Activated CD4-positive, alpha-beta T cell treated with anti-CD3 and anti-CD28 coated beads, Interleukin-2, amount 10 ng/mL, durations not matched to agents 7 days and 5 days (primary cell): Measurements from ENCODE around the gene ASIC4. TPM values are rescaled to one million over a fixed set of nuclear protein-coding genes. Genes with fewer than 3 reads are reported as not detected.
A peak's percentile ranks its signal among the peaks of the same experiment; 100 is the strongest.

Experiments used
- CTCF ChIA-PET: fragments of 350-600 bp; sonication (Branson Sonifier 250); formaldehyde crosslinking; loops from one replicate; lab custom pipeline; 2021; ENCODE audit warnings: antibody characterized with exemption; lab: Charles Lee
- POLR2A ChIA-PET: fragments of 350-600 bp; sonication (Branson Sonifier 250); formaldehyde crosslinking; loops from one replicate; lab custom pipeline; 2021; ENCODE audit warnings: antibody characterized with exemption; lab: Charles Lee
- DNase-seq: peaks from one replicate; pipeline ENCODE4 v3.0.0-alpha.2; 2020
- H3K27ac Mint-ChIP-seq: one replicate; pipeline ENCODE4 v1.8.0; 2021; ENCODE audit warnings: mild to moderate bottlenecking, moderate library complexity, mixed read lengths
- H3K27me3 Mint-ChIP-seq: one replicate; pipeline ENCODE4 v1.8.0; 2021; ENCODE audit warnings: mixed read lengths
- H3K36me3 Mint-ChIP-seq: one replicate; pipeline ENCODE4 v1.8.0; 2021; ENCODE audit warnings: low read depth, mixed read lengths
- H3K4me1 Mint-ChIP-seq: one replicate; pipeline ENCODE4 v1.8.0; 2021; ENCODE audit warnings: mixed read lengths
- H3K4me3 Mint-ChIP-seq: one replicate; pipeline ENCODE4 v1.8.0; 2021; ENCODE audit warnings: mild to moderate bottlenecking, moderate library complexity, mixed read lengths
- H3K9me3 Mint-ChIP-seq: one replicate; pipeline ENCODE4 v1.8.0; 2021; ENCODE audit warnings: mixed read lengths
- total RNA-seq, 2 experiments: library from RNA; stranded (reverse); gene quantifications; one replicate each; pipeline ENCODE4 v1.2.3, GENCODE V29; 2021

ASIC4 gene
- total RNA-seq, 2 experiments from 2014 or later: not detected

GRCh38 chr2:219537657-219538488 is 23.6 kb downstream of the ASIC4 start:
- ChIA-PET POLR2A (no interaction called here), CTCF (interaction anchor here (1.0 to 7.3 kb wide), 3 partner anchors 10 to 105 kb away, joined by 3 to 79 read pairs (median 3); no protein-coding TSS in a partner anchor)
- Mint-ChIP-seq H3K27ac (no peak overlapping the region), H3K4me3 (no peak overlapping the region), H3K9me3 (no peaks in the 10 kb centered on the region), H3K27me3 (no peaks in the 10 kb centered on the region), H3K4me1 (peaks cover 16% of the 10 kb centered on the region), H3K36me3 (no peaks in the 10 kb centered on the region)
- no peak for DNase-seq

- H3K9me3 Mint-ChIP-seq: no peaks in the 10 kb centered on the region
- no peaks in the 10 kb centered on the region for H3K36me3 Mint-ChIP-seq
- H3K4me1 Mint-ChIP-seq: peaks cover 16% of the 10 kb centered on the region
- ChIA-PET CTCF (interaction anchor here (1.2 to 7.3 kb wide), 3 partner anchors 11 to 106 kb away, joined by 3 to 79 read pairs (median 4); no protein-coding TSS in a partner anchor), POLR2A (no interaction called here)
- H3K27me3 Mint-ChIP-seq: no peaks in the 10 kb centered on the region
- DNase-seq: no peak
- no peak overlapping the region for H3K4me3 Mint-ChIP-seq
- H3K27ac Mint-ChIP-seq: no peak overlapping the region
These were observed 24.2 kb downstream of the ASIC4 start for GRCh38 chr2:219538504-219538951.

- peaks cover 17% of the 10 kb centered on the region for H3K4me1 Mint-ChIP-seq
- no peaks in the 10 kb centered on the region for H3K36me3 Mint-ChIP-seq
- no peak for DNase-seq
- H3K27ac Mint-ChIP-seq: no peak overlapping the region
- no peaks in the 10 kb centered on the region for H3K27me3 Mint-ChIP-seq
- ChIA-PET POLR2A (no interaction called here), CTCF (interaction anchor here (0.9 to 7.3 kb wide), 6 partner anchors 11 to 136 kb away, joined by 3 to 79 read pairs (median 14); partner anchors contain the start of gene GMPPA)
- no peak overlapping the region for H3K4me3 Mint-ChIP-seq
- no peaks in the 10 kb centered on the region for H3K9me3 Mint-ChIP-seq
These were observed 24.9 kb downstream of the ASIC4 start for GRCh38 chr2:219538956-219539788.

- Mint-ChIP-seq H3K4me3 (no peak overlapping the region), H3K27ac (no peak overlapping the region), H3K4me1 (peaks cover 24% of the 10 kb centered on the region), H3K36me3 (no peaks in the 10 kb centered on the region), H3K27me3 (peaks cover 8% of the 10 kb centered on the region), H3K9me3 (no peaks in the 10 kb centered on the region)
- ChIA-PET CTCF (interaction anchor here (0.8 to 7.3 kb wide), 22 partner anchors 12 to 150 kb away, joined by 3 to 79 read pairs (median 4); partner anchors contain the start of gene GMPPA), POLR2A (no interaction called here)
- DNase-seq: no peak
These were observed 25.8 kb downstream of the ASIC4 start for GRCh38 chr2:219539926-219540678.

- ChIA-PET POLR2A (no interaction called here), CTCF (interaction anchor here (0.6 to 7.3 kb wide), 31 partner anchors 8 to 677 kb away, joined by 3 to 79 read pairs (median 4); partner anchors contain the start of genes GMPPA and STK11IP)
- H3K27me3 Mint-ChIP-seq: peaks cover 10% of the 10 kb centered on the region
- no peaks in the 10 kb centered on the region for H3K36me3 Mint-ChIP-seq
- no peak for DNase-seq
- H3K4me3 Mint-ChIP-seq: peak overlapping the region; percentile 84
- H3K4me1 Mint-ChIP-seq: peaks cover 24% of the 10 kb centered on the region
- no peaks in the 10 kb centered on the region for H3K9me3 Mint-ChIP-seq
- H3K27ac Mint-ChIP-seq: peak overlapping the region; percentile 63
These were observed 26.7 kb downstream of the ASIC4 start for GRCh38 chr2:219540784-219541504.

- peaks cover 24% of the 10 kb centered on the region for H3K4me1 Mint-ChIP-seq
- ChIA-PET POLR2A (no interaction called here), CTCF (interaction anchor here (0.6 to 7.3 kb wide), 31 partner anchors 8 to 630 kb away, joined by 3 to 79 read pairs (median 4); partner anchors contain the start of genes GMPPA and STK11IP)
- peak overlapping the region; percentile 84 for H3K4me3 Mint-ChIP-seq
- H3K36me3 Mint-ChIP-seq: no peaks in the 10 kb centered on the region
- peak overlapping the region; percentile 19 for H3K27ac Mint-ChIP-seq
- peaks cover 15% of the 10 kb centered on the region for H3K27me3 Mint-ChIP-seq
- H3K9me3 Mint-ChIP-seq: no peaks in the 10 kb centered on the region
- peak; percentile 88 for DNase-seq
These were observed 27.4 kb downstream of the ASIC4 start for GRCh38 chr2:219541611-219542180.

- Mint-ChIP-seq H3K9me3 (no peaks in the 10 kb centered on the region), H3K4me3 (peak overlapping the region; percentile 84), H3K27ac (peak overlapping the region; percentile 89), H3K36me3 (no peaks in the 10 kb centered on the region), H3K4me1 (peaks cover 24% of the 10 kb centered on the region), H3K27me3 (peaks cover 15% of the 10 kb centered on the region)
- DNase-seq: no peak
- ChIA-PET POLR2A (no interaction called here), CTCF (interaction anchor here (1.0 to 7.3 kb wide), 11 partner anchors 9 to 147 kb away, joined by 3 to 79 read pairs (median 5); partner anchors contain the start of genes GMPPA and SPEG)
These were observed 28.8 kb downstream of the ASIC4 start for GRCh38 chr2:219542931-219543595.

- no peaks in the 10 kb centered on the region for H3K36me3 Mint-ChIP-seq
- POLR2A ChIA-PET: no interaction called here
- H3K4me3 Mint-ChIP-seq: peak within 1 kb of the TSS; percentile 84
- peaks cover 24% of the 10 kb centered on the region for H3K4me1 Mint-ChIP-seq
- peak; percentile 95 for DNase-seq
- H3K27ac Mint-ChIP-seq: peak within 1 kb of the TSS; percentile 89
- no peaks in the 10 kb centered on the region for H3K9me3 Mint-ChIP-seq
- peaks cover 15% of the 10 kb centered on the region for H3K27me3 Mint-ChIP-seq
- CTCF ChIA-PET: interaction anchor here (0.7 to 7.3 kb wide), 12 partner anchors 8 to 146 kb away, joined by 3 to 79 read pairs (median 5); partner anchors contain the start of genes GMPPA and SPEG
These were observed 29.5 kb downstream of the ASIC4 start, which contains the start of the genes CHPF and TMEM198 for GRCh38 chr2:219543596-219544358. Gene CHPF, minus strand, starts transcription at chr2:219543809. Its CDS starts 271 bp downstream, at chr2:219543538. Gene TMEM198, plus strand, starts transcription at chr2:219544028. Its CDS starts 700 bp downstream, at chr2:219544728.

GRCh38 chr2:219544567-219544966 is 30.3 kb downstream of the ASIC4 start:
- CTCF ChIA-PET: interaction anchor here (1.0 to 4.7 kb wide), 3 partner anchors 15 to 128 kb away, joined by 3 to 39 read pairs (median 3); no protein-coding TSS in a partner anchor
- H3K4me1 Mint-ChIP-seq: peaks cover 24% of the 10 kb centered on the region
- peak overlapping the region; percentile 54 for H3K27ac Mint-ChIP-seq
- no peak for DNase-seq
- peak overlapping the region; percentile 73 for H3K4me3 Mint-ChIP-seq
- POLR2A ChIA-PET: no interaction called here
- H3K27me3 Mint-ChIP-seq: peaks cover 15% of the 10 kb centered on the region
- H3K9me3 Mint-ChIP-seq: no peaks in the 10 kb centered on the region
- no peaks in the 10 kb centered on the region for H3K36me3 Mint-ChIP-seq
